Gastroesophageal sphincter (tissue), 4 donors: ENCODE data around the gene SLAMF8. TPM values are rescaled to one million over a fixed set of nuclear protein-coding genes. Genes with fewer than 3 reads are reported as not detected.
A peak's percentile ranks its signal among the peaks of the same experiment; 100 is the strongest.

Source experiments
- ATAC-seq: fragments of 150-250 bp; one replicate; pipeline ENCODE4 v1.9.1; 2016; ENCODE audit warnings: mild to moderate bottlenecking, moderate library complexity
- H3K27ac ChIP-seq, 4 donors: fragments of 200-600 bp; sonication (generic) in 3 of 4; 1 replicate in 3 of 4; 2 replicates in 1 of 4; pipeline ENCODE4 v1.5.1; 2016 to 2019
- H3K27me3 ChIP-seq: fragments of 200-600 bp; sonication (generic); one replicate; pipeline ENCODE4 v1.5.1; 2019
- H3K36me3 ChIP-seq, 2 donors: fragments of 200-600 bp; sonication (generic); one replicate each; pipeline ENCODE4 v1.5.1; 2019; ENCODE audit warnings: control low read depth in 1 of 2
- H3K4me1 ChIP-seq, 3 donors: fragments of 200-600 bp; sonication (generic); 1 replicate in 2 of 3; 2 replicates in 1 of 3; pipeline ENCODE4 v1.5.1; 2016 to 2019; ENCODE audit warnings: control low read depth in 2 of 3
- H3K4me3 ChIP-seq, 2 donors: fragments of 200-600 bp; sonication (generic); one replicate each; pipeline ENCODE4 v1.5.1; 2019; ENCODE audit warnings: mild to moderate bottlenecking in 1 of 2, moderate library complexity in 1 of 2
- H3K9me3 ChIP-seq, 3 donors: fragments of 200-600 bp; sonication (generic); one replicate each; pipeline ENCODE4 v1.5.1; 2017 to 2019; ENCODE audit warnings: control low read depth in 2 of 3
- CTCF ChIP-seq, 4 experiments: fragments of 200-600 bp in 2 of 4; fragments of 450-650 bp in 2 of 4; sonication (generic) in 1 of 4; IDR thresholded peaks; one replicate each; pipeline ENCODE4 v1.5.1; 2017 to 2019; ENCODE audit warnings: antibody characterized with exemption in 4 of 4, mild to moderate bottlenecking in 2 of 4, moderate library complexity in 2 of 4
- EP300 ChIP-seq: sonication (generic); formaldehyde crosslinking; IDR thresholded peaks from one replicate; pipeline ENCODE4 v1.6.1; 2017; ENCODE audit warnings: antibody characterized with exemption, mild to moderate bottlenecking
- POLR2A ChIP-seq, 2 donors: fragments of 450-650 bp; IDR thresholded peaks; one replicate each; pipeline ENCODE4 v1.6.1; 2017; ENCODE audit warnings: antibody characterized with exemption in 2 of 2, mild to moderate bottlenecking in 2 of 2, moderate library complexity in 1 of 2
- POLR2AphosphoS5 ChIP-seq: sonication (generic); formaldehyde crosslinking; IDR thresholded peaks from one replicate; pipeline ENCODE4 v1.6.1; 2017; ENCODE audit warnings: antibody characterized with exemption
- WGBS, 2 donors: methylation state at CpG; one replicate each; pipeline ENCODE4 v1.1.5; 2018; ENCODE audit warnings: low coverage in 1 of 2; 5-methylcytosine and 5-hydroxymethylcytosine counted together
- total RNA-seq, 4 donors: library from RNA; depleted of rRNA; stranded (reverse); fragments of >200 nt; gene quantifications; one replicate each; pipeline ENCODE4 v1.1.0, GENCODE V29; 2016

SLAMF8 gene
- total RNA-seq, 4 donors from 2014 or later, result 1.4 to 4.3 (median 4.2) TPM; not detected in 1

DNA sequence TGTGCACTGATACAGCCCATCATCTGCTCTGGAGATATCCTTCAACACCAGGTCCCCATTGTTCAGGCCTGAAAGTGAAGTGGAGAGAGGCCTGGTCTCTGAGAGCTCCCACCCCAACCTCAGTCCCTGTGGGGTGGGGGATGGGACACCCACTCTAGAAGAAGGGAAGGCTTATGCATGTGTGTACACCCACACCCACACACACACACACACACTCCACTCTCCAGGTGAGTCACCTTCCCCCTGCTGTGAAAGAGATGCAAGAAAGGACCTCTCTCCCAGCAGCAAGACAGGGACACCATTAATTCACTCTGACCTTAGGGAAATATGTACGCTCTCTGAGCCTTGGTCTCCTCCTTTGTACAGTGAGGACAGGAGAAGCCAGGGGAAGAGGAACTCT is 29.9 kb downstream of the SLAMF8 start:
- H3K27ac ChIP-seq, result peak overlapping the region in 1 of 4 donors; percentile 96
- H3K4me3 ChIP-seq, result no peak overlapping the region
- no peaks in the 10 kb centered on the region for H3K9me3 ChIP-seq
- H3K36me3 ChIP-seq, result no peaks in the 10 kb centered on the region
- peaks cover 0 to 26% (median 4%) of the 10 kb centered on the region in 3 donors for H3K4me1 ChIP-seq
- WGBS, 2 donors, result 80 to 100% methylated on average over 1 of the region's 1 CpG
- no peak for TF ChIP-seq EP300
- TF ChIP-seq POLR2A (IDR thresholded peaks at IDR 0.05), result no peak
- no peak for TF ChIP-seq CTCF (IDR thresholded peaks at IDR 0.05)
- no peak for TF ChIP-seq POLR2AphosphoS5
- ATAC-seq, result no peak
- H3K27me3 ChIP-seq, result no peaks in the 10 kb centered on the region

- ATAC-seq, result no peak
- H3K27ac ChIP-seq, result no peak overlapping the region
- no peaks in the 10 kb centered on the region for H3K36me3 ChIP-seq
- peaks cover 0 to 26% (median 4%) of the 10 kb centered on the region in 3 donors for H3K4me1 ChIP-seq
- TF ChIP-seq CTCF (IDR thresholded peaks at IDR 0.05), result no peak
- no peak for TF ChIP-seq EP300
- no peak for TF ChIP-seq POLR2AphosphoS5
- TF ChIP-seq POLR2A (IDR thresholded peaks at IDR 0.05), result no peak
- no peaks in the 10 kb centered on the region for H3K9me3 ChIP-seq
- H3K4me3 ChIP-seq, result no peak overlapping the region
- 100% methylated on average over 1 to 2 of the region's 6 CpGs for WGBS, 2 donors
- H3K27me3 ChIP-seq, result no peaks in the 10 kb centered on the region
Observed at GRCh38 chr1:159857889-159858288, 31.2 kb downstream of the SLAMF8 start.

GRCh38 chr1:159859767-159860322 is 33.2 kb downstream of the SLAMF8 start:
- no peaks in the 10 kb centered on the region for H3K36me3 ChIP-seq
- peaks cover 0 to 14% (median 4%) of the 10 kb centered on the region in 3 donors for H3K4me1 ChIP-seq
- ATAC-seq, result no peak
- H3K27ac ChIP-seq, result no peak overlapping the region
- H3K9me3 ChIP-seq, result no peaks in the 10 kb centered on the region
- H3K4me3 ChIP-seq, result no peak overlapping the region
- H3K27me3 ChIP-seq, result no peaks in the 10 kb centered on the region
- no peak for TF ChIP-seq POLR2A (IDR thresholded peaks at IDR 0.05)
- TF ChIP-seq EP300, result no peak
- TF ChIP-seq POLR2AphosphoS5, result no peak
- TF ChIP-seq CTCF (IDR thresholded peaks at IDR 0.05), result no peak
- 56 to 69% methylated on average over 3 to 6 of the region's 7 CpGs for WGBS, 2 donors

DNA sequence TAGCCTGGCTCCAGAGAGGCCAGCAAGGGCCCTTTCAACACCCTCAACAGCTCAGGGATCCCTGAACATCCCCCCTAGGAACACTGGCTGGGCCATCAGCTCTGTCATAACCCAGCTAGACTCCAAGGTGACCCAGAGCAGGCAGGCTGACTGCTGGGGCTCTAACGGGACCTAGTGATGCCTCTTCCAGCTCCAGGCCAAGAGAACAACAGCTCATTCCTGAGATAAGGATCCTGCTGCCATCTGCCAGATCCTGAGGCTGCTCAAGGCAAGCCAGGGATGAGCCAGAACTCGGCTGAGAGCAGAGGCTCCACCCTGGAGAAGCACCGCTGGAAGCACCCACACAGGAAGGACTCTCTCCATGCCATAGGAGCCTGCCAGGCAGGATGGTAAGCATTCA is 33.8 kb downstream of the SLAMF8 start:
- Histone ChIP-seq H3K27ac (no peak overlapping the region), H3K9me3 (no peaks in the 10 kb centered on the region), H3K36me3 (no peaks in the 10 kb centered on the region), H3K4me1 (peaks cover 0 to 8% (median 0%) of the 10 kb centered on the region in 3 donors), H3K4me3 (no peak overlapping the region), H3K27me3 (no peaks in the 10 kb centered on the region)
- TF ChIP-seq CTCF (IDR thresholded peaks at IDR 0.05), result no peak
- TF ChIP-seq EP300, result no peak
- no peak for TF ChIP-seq POLR2AphosphoS5
- no peak for TF ChIP-seq POLR2A (IDR thresholded peaks at IDR 0.05)
- no peak for ATAC-seq
- 60 to 100% methylated on average over 1 of the region's 3 CpGs for WGBS, 2 donors

DNA sequence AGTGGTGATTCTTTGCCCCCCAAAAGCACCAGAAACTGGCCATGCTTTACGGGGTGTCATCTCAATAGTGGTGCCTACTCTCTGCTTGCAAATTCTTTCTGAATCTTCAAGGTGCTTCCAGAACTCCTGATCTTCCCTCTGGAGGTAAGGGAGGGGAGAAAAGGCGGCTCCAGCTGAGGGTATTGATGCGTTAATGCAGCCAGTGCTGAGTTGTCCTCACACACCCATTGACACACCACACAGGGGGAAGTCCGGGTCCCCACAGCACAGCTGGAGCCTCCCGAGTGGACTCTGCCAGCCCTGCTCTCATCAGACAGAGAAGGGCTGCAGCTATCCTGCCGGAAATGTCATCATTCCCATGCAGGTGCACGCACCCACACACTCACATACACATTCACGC is 34.5 kb downstream of the SLAMF8 start:
- H3K27ac ChIP-seq, result no peak overlapping the region
- no peak for TF ChIP-seq EP300
- no peak for TF ChIP-seq POLR2A (IDR thresholded peaks at IDR 0.05)
- no peak for TF ChIP-seq CTCF (IDR thresholded peaks at IDR 0.05)
- no peak for TF ChIP-seq POLR2AphosphoS5
- WGBS, 2 donors, result 77% methylated on average over 3 of the region's 8 CpGs; no CpG with 5 or more reads in 1 of the 2 donors

More for the DNA sequence above, 34.5 kb downstream of the SLAMF8 start:
- ATAC-seq, result no peak
- H3K9me3 ChIP-seq, result no peaks in the 10 kb centered on the region
- no peaks in the 10 kb centered on the region for H3K27me3 ChIP-seq
- no peaks in the 10 kb centered on the region for H3K36me3 ChIP-seq
- H3K4me3 ChIP-seq, result no peak overlapping the region
- peaks cover 0 to under 1% (median 0%) of the 10 kb centered on the region in 3 donors for H3K4me1 ChIP-seq
